HepG2 (cell line): ENCODE data around the gene ME3. TPM values are rescaled to one million over a fixed set of nuclear protein-coding genes. Genes with fewer than 3 reads are reported as not detected.

Experiments used
- ATAC-seq: fragments of 200-7000 bp; cut with Tn5 transposase; 3 replicates; pipeline ENCODE4 v1.9.1; 2020; ENCODE audit warnings: mild to moderate bottlenecking, moderate library complexity
- BruUV-seq: library from RNA; stranded (reverse); fragments of 400-500 nt; replicated peaks from 2 replicates; lab custom pipeline; 2021; lab: Mats Ljungman, UMichigan
- CTCF ChIA-PET: fragments of 300-600 bp; formaldehyde crosslinking; extraction: SDS; loops from one replicate; lab custom pipeline; 2021; ENCODE audit warnings: low total read pairs, inconsistent platforms, low intra/inter-chr PET ratio; lab: Yijun Ruan, JAX
- POLR2A ChIA-PET: fragments of 350-600 bp; sonication (Branson Sonifier 250); formaldehyde crosslinking; loops from one replicate; lab custom pipeline; 2020; ENCODE audit warnings: antibody characterized with exemption, inconsistent platforms; lab: Yijun Ruan, JAX
- DNase-seq: peaks from one replicate; pipeline ENCODE4 v3.0.0-alpha.2; 2015; ENCODE audit warnings: low spot score
- FAIRE-seq: peaks from 3 replicates; lab custom pipeline; 2011; peaks lifted over from hg19 to GRCh38; lab: Jason Lieb, UNC
- H2AFZ ChIP-seq: one replicate; pipeline ENCODE4 v1.6.1; 2011; ENCODE audit warnings: low read length, inconsistent platforms
- H3K27ac ChIP-seq: fragments of 300-600 bp; 3 replicates; pipeline ENCODE4 v1.8.0; 2011; ENCODE audit warnings: mixed run types, mild to moderate bottlenecking, mixed read lengths, low read length, inconsistent platforms; ENCODE audit not compliant: insufficient read depth; ENCODE audit errors: extremely low read length
- H3K27me3 ChIP-seq, 2 experiments: fragments of 200-600 bp in 1 of 2; 2 replicates in 1 of 2; 3 replicates in 1 of 2; pipeline versions ENCODE4 v1.6.0 to v1.8.0; 2011; ENCODE audit warnings: low read length in 2 of 2, mild to moderate bottlenecking in 2 of 2, moderate library complexity in 2 of 2, inconsistent platforms in 1 of 2; ENCODE audit not compliant: insufficient read depth in 2 of 2, control insufficient read depth in 1 of 2
- H3K36me3 ChIP-seq, 2 experiments: fragments of 200-600 bp in 1 of 2; replicated peaks in 1 of 2; 2 replicates in 1 of 2; 3 replicates in 1 of 2; pipeline versions ENCODE4 v1.5.1 to v1.8.0; 2011; ENCODE audit warnings: low read length in 2 of 2, inconsistent platforms in 1 of 2; ENCODE audit not compliant: insufficient read depth in 2 of 2, control insufficient read depth in 1 of 2
- H3K4me1 ChIP-seq: 2 replicates; pipeline ENCODE4 v1.5.1; 2012; ENCODE audit warnings: low read length, inconsistent platforms; ENCODE audit not compliant: insufficient read depth
- H3K4me2 ChIP-seq: 2 replicates; pipeline ENCODE4 v1.6.0; 2011; ENCODE audit warnings: low read depth, low read length, inconsistent platforms
- H3K4me3 ChIP-seq, 3 experiments: fragments of 200-600 bp in 1 of 3; sonication (generic), shearing (Covaris generic) in 1 of 3; replicated peaks in 1 of 3; 2 replicates each; pipeline ENCODE4 v1.5.1; 2011 to 2016; ENCODE audit warnings: low read length in 3 of 3, inconsistent platforms in 2 of 3, low read depth in 2 of 3, mild to moderate bottlenecking in 2 of 3, control low read depth in 1 of 3, mixed read lengths in 1 of 3; ENCODE audit not compliant: insufficient read depth in 1 of 3
- H3K79me2 ChIP-seq: one replicate; pipeline ENCODE4 v1.6.1; 2011; ENCODE audit warnings: low read length, inconsistent platforms; ENCODE audit not compliant: insufficient read depth
- H3K9ac ChIP-seq: 2 replicates; pipeline ENCODE4 v1.6.0; 2011; ENCODE audit warnings: mild to moderate bottlenecking, low read depth, low read length, inconsistent platforms; ENCODE audit not compliant: insufficient read depth
- H3K9me3 ChIP-seq: 2 replicates; pipeline ENCODE4 v1.5.1; 2012; ENCODE audit warnings: mild to moderate bottlenecking, low read length
- H4K20me1 ChIP-seq: 2 replicates; pipeline ENCODE4 v1.6.0; 2011; ENCODE audit warnings: inconsistent platforms, mild to moderate bottlenecking, low read length, moderate library complexity; ENCODE audit not compliant: insufficient read depth
- ZIK1 ChIP-seq: sonication (generic); formaldehyde crosslinking; IDR thresholded peaks from 2 replicates; pipeline ENCODE4 v1.5.0; 2020; ENCODE audit warnings: mild to moderate bottlenecking, low read depth, missing genetic modification reagents, borderline replicate concordance
- ZNF670 ChIP-seq: sonication (generic); formaldehyde crosslinking; IDR thresholded peaks from 2 replicates; pipeline ENCODE4 v1.8.0; 2022; ENCODE audit warnings: mild to moderate bottlenecking, missing genetic modification reagents, borderline replicate concordance
- ZNF747 ChIP-seq: sonication (generic); formaldehyde crosslinking; IDR thresholded peaks from 2 replicates; pipeline ENCODE4 v1.8.1; 2023; ENCODE audit warnings: missing genetic modification reagents, mild to moderate bottlenecking, borderline replicate concordance
- WGBS: methylation state at CpG from one replicate; pipeline ENCODE4 v1.1.6; 2017; ENCODE audit warnings: low lambda C conversion rate; 5-methylcytosine and 5-hydroxymethylcytosine counted together
- in situ Hi-C: cut with HindIII; loops from 2 replicates; pipeline ENCODE4 v1.10.0; 2017; ENCODE audit warnings: low pct_unique_long_range_greater_than_20kb; ENCODE audit not compliant: extremely low pct_ligation_motif_present
- intact Hi-C: fragments of 100-400 bp; cut with micrococcal nuclease; formaldehyde crosslinking; loops from one replicate; pipeline ENCODE4 v1.10.0; 2022; ENCODE audit not compliant: unreplicated experiment
- polyA plus RNA-seq, 8 experiments: library from polyadenylated mRNA; depleted of rRNA in 3 of 8; stranded (reverse) in 7 of 8; unstranded in 1 of 8; fragments of >200 nt; fragmentation: Illumina TruSeq in 4 of 8; extraction: Trizol in 4 of 8; gene quantifications; 2 replicates each; pipeline versions ENCODE4 v1.2.1 to v1.2.3, GENCODE V29; 2011 to 2016; ENCODE audit warnings: low read depth in 4 of 8, missing spikeins in 1 of 8, mixed read lengths in 1 of 8; ENCODE audit not compliant: insufficient read depth in 1 of 8
- total RNA-seq, 5 experiments: library from RNA; depleted of rRNA; stranded (reverse); fragments of >200 nt; fragmentation: Illumina TruSeq; extraction: Trizol; gene quantifications; 2 replicates each; pipeline ENCODE4 v1.2.3, GENCODE V29; 2016; ENCODE audit warnings: low read depth in 1 of 5
- TF ChIP-seq, protein P1 (sequence below): sonication (generic); formaldehyde crosslinking; IDR thresholded peaks from 2 replicates; pipeline ENCODE4 v1.5.1; 2020; ENCODE audit warnings: mild to moderate bottlenecking, missing genetic modification reagents, borderline replicate concordance
- TF ChIP-seq, protein P2 (sequence below): sonication (generic); formaldehyde crosslinking; IDR thresholded peaks from 2 replicates; pipeline ENCODE4 v1.4.0; 2020; ENCODE audit warnings: mild to moderate bottlenecking, missing genetic modification reagents

Gene ME3
- total and polyA plus RNA-seq, 2 of the 13 experiments (the other 11 are each of a cell fraction or from before 2014, with no cell fraction given) = not detected

DNA sequence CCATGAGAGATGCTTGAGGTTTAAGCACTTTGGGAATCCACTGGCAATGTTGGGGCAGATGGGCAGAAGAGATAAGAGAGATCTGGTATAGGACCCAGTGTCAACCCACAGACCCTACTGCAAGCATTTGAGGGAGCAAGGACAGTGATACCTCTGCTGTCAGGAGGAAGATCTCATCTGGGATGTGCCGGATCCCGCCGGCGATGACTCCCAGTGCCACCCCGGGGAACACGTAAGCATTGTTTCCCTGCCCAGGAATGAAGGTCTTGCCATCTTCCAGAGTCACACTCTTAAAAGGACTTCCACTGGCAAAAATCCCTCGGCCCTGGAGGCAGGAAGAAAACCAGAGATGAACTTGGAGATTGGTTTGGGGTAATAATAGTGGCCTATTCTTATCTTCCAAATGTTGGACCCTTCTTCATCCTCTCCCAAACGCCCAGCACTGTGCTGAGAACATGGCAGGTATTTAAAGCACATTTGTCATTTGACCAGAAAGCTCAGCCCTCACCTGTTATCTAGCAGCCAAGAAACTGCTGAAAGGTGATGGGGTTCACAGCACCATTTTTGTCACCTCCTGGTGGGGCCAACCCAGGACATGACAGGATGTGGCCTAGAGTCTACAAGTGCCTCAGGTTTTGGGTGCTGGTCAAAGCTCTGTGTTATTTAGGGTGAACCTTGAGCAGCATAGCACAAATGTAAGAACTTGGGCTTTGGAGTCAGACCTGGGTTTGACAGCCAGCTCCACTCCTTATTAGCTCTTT is 226.1 kb downstream of the ME3 start (continued):
- TF ChIP-seq, protein P1, sequence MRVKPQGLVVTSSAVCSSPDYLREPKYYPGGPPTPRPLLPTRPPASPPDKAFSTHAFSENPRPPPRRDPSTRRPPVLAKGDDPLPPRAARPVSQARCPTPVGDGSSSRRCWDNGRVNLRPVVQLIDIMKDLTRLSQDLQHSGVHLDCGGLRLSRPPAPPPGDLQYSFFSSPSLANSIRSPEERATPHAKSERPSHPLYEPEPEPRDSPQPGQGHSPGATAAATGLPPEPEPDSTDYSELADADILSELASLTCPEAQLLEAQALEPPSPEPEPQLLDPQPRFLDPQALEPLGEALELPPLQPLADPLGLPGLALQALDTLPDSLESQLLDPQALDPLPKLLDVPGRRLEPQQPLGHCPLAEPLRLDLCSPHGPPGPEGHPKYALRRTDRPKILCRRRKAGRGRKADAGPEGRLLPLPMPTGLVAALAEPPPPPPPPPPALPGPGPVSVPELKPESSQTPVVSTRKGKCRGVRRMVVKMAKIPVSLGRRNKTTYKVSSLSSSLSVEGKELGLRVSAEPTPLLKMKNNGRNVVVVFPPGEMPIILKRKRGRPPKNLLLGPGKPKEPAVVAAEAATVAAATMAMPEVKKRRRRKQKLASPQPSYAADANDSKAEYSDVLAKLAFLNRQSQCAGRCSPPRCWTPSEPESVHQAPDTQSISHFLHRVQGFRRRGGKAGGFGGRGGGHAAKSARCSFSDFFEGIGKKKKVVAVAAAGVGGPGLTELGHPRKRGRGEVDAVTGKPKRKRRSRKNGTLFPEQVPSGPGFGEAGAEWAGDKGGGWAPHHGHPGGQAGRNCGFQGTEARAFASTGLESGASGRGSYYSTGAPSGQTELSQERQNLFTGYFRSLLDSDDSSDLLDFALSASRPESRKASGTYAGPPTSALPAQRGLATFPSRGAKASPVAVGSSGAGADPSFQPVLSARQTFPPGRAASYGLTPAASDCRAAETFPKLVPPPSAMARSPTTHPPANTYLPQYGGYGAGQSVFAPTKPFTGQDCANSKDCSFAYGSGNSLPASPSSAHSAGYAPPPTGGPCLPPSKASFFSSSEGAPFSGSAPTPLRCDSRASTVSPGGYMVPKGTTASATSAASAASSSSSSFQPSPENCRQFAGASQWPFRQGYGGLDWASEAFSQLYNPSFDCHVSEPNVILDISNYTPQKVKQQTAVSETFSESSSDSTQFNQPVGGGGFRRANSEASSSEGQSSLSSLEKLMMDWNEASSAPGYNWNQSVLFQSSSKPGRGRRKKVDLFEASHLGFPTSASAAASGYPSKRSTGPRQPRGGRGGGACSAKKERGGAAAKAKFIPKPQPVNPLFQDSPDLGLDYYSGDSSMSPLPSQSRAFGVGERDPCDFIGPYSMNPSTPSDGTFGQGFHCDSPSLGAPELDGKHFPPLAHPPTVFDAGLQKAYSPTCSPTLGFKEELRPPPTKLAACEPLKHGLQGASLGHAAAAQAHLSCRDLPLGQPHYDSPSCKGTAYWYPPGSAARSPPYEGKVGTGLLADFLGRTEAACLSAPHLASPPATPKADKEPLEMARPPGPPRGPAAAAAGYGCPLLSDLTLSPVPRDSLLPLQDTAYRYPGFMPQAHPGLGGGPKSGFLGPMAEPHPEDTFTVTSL (CRISPR knock-in tag) = no peak
- no peak for TF ChIP-seq ZNF747 (CRISPR knock-in tag)

DNA sequence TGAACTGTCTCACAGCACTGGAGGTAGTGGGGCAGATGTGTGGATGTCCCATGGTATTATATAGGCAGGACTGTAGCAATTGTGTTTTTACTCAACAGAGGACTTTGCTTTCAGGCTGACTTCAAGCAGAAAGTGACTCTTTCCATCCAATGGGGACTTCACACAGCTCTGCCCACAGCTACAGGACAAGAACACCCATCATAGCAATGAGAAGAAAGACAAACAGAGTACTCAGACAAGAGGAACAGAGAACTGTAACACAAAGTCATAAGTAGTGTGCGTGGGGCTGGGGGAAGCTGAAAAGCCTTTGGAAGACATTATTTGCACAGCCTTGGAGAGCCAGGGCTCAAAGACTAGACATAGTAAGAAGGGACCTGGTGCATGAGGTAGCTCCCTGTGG is 227.4 kb downstream of the ME3 start:
- Histone ChIP-seq H3K27me3 (no peaks in the 10 kb centered on the region; a peak in 1 of 5 replicates), H3K36me3 (no peaks in the 10 kb centered on the region), H3K9ac (no peak overlapping the region), H3K9me3 (no peaks in the 10 kb centered on the region), H3K4me3 (no peak overlapping the region), H2AFZ (no peak overlapping the region), H3K79me2 (no peaks in the 10 kb centered on the region), H3K4me1 (no peaks in the 10 kb centered on the region), H3K27ac (no peak overlapping the region), H4K20me1 (no peaks in the 10 kb centered on the region), H3K4me2 (no peak overlapping the region)
- CTCF ChIA-PET = no interaction called here
- 18% methylated on average over 1 of the region's 1 CpG for WGBS
- POLR2A ChIA-PET = no interaction called here
- intact Hi-C loops = no loop called here
- ATAC-seq (no peak), DNase-seq (no peak), FAIRE-seq (no peak)
- TF ChIP-seq ZNF670 = no peak
- TF ChIP-seq, protein P2, sequence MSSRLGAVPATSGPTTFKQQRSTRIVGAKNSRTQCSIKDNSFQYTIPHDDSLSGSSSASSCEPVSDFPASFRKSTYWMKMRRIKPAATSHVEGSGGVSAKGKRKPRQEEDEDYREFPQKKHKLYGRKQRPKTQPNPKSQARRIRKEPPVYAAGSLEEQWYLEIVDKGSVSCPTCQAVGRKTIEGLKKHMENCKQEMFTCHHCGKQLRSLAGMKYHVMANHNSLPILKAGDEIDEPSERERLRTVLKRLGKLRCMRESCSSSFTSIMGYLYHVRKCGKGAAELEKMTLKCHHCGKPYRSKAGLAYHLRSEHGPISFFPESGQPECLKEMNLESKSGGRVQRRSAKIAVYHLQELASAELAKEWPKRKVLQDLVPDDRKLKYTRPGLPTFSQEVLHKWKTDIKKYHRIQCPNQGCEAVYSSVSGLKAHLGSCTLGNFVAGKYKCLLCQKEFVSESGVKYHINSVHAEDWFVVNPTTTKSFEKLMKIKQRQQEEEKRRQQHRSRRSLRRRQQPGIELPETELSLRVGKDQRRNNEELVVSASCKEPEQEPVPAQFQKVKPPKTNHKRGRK (CRISPR knock-in tag) = no peak
- TF ChIP-seq ZIK1 (CRISPR knock-in tag) = no peak
- no peak for TF ChIP-seq ZNF747 (CRISPR knock-in tag)
- no TSS peak for BruUV-seq
- in situ Hi-C loops = no loop called here
